K562 (cell line): ENCODE results near the gene SLC4A2. TPM values are rescaled to one million over a fixed set of nuclear protein-coding genes. Genes with fewer than 3 reads are reported as not detected.

Source experiments
- CBFA2T3 ChIP-seq: fragments of 450-650 bp; IDR thresholded peaks from 2 replicates; pipeline ENCODE4 v1.6.1; 2017
- CC2D1A ChIP-seq: fragments of 450-650 bp; IDR thresholded peaks from 2 replicates; pipeline ENCODE4 v1.6.1; 2017; ENCODE audit warnings: mild to moderate bottlenecking
- DACH1 ChIP-seq: fragments of 450-650 bp; IDR thresholded peaks from 2 replicates; pipeline ENCODE4 v1.6.1; 2018; ENCODE audit not compliant: partially characterized antibody
- GABPB2 ChIP-seq: fragments of 250-450 bp; sonication (Bioruptor Pico); conservative IDR thresholded peaks from 2 replicates; pipeline ENCODE4 v1.5.1; 2021; ENCODE audit warnings: mild to moderate bottlenecking
- HOXB6 ChIP-seq: fragments of 250-450 bp; sonication (Bioruptor Pico); IDR thresholded peaks from 2 replicates; pipeline ENCODE4 v1.5.1; 2022; ENCODE audit warnings: mild to moderate bottlenecking, borderline replicate concordance
- MYC ChIP-seq, 2 experiments: fragments of 250-450 bp in 1 of 2; sonication (Bioruptor Pico) in 1 of 2; IDR thresholded peaks; 2 replicates each; pipeline versions ENCODE4 v1.5.1 to v1.6.1; 2012 to 2021; ENCODE audit warnings: low read depth in 2 of 2, borderline replicate concordance in 1 of 2, improper control_type of control experiment in 1 of 2, low read length in 1 of 2, mild to moderate bottlenecking in 1 of 2, moderate library complexity in 1 of 2
- NR2C1 ChIP-seq, 2 experiments: fragments of 450-650 bp; IDR thresholded peaks; 2 replicates each; pipeline ENCODE4 v1.6.1; 2017; ENCODE audit warnings: mild to moderate bottlenecking in 2 of 2, antibody characterized with exemption in 1 of 2, inconsistent platforms in 1 of 2, missing compliant biosample characterization in 1 of 2, missing genetic modification characterization in 1 of 2
- SOX6 ChIP-seq: fragments of 450-650 bp; IDR thresholded peaks from 2 replicates; pipeline ENCODE4 v1.6.1; 2014; ENCODE audit warnings: mild to moderate bottlenecking
- SREBF2 ChIP-seq: sonication (generic); formaldehyde crosslinking; IDR thresholded peaks from 2 replicates; pipeline ENCODE4 v1.4.0; 2020; ENCODE audit warnings: mild to moderate bottlenecking, missing genetic modification reagents
- ZBED1 ChIP-seq: IDR thresholded peaks from 2 replicates; pipeline ENCODE4 v1.6.1; 2014
- ZNF140 ChIP-seq: fragments of 250-450 bp; sonication (Bioruptor Pico); IDR thresholded peaks from 2 replicates; pipeline ENCODE4 v1.8.0; 2021; ENCODE audit warnings: moderate library complexity, mild to moderate bottlenecking, inconsistent platforms
- ZNF175 ChIP-seq: fragments of 200-800 bp; sonication (Bioruptor generic); IDR thresholded peaks from 2 replicates; pipeline ENCODE4 v1.6.1; 2016; ENCODE audit warnings: low read depth, mild to moderate bottlenecking, missing genetic modification characterization, missing compliant biosample characterization
- ZNF583 ChIP-seq: fragments of 250-450 bp; sonication (Bioruptor Pico); IDR thresholded peaks from 2 replicates; pipeline ENCODE4 v1.4.0; 2020
- ZNF780A ChIP-seq: fragments of 250-450 bp; sonication (Bioruptor Pico); IDR thresholded peaks from 2 replicates; pipeline ENCODE4 v1.5.0; 2021; ENCODE audit warnings: mild to moderate bottlenecking
- polyA plus RNA-seq, 8 experiments: library from polyadenylated mRNA; depleted of rRNA in 4 of 8; stranded (reverse) in 5 of 8; unstranded in 3 of 8; fragments of >200 nt; fragmentation: Nextera tagmentation in 2 of 8; fragmentation: Illumina TruSeq in 1 of 8; extraction: Ambion mirVana in 2 of 8; extraction: Trizol in 1 of 8; gene quantifications; 2 replicates each; pipeline versions ENCODE4 v1.2.1 to v1.2.3, GENCODE V29; 2011 to 2014; ENCODE audit warnings: inconsistent platforms in 1 of 8, missing spikeins in 1 of 8
- total RNA-seq, 7 experiments: library from RNA; depleted of rRNA in 6 of 7; stranded (reverse); fragments of >200 nt in 6 of 7; fragmentation: Illumina TruSeq in 2 of 7; extraction: Trizol in 2 of 7; gene quantifications; 2 replicates each; pipeline versions ENCODE4 v1.2.1 to v1.2.3, GENCODE V29; 2011 to 2021; ENCODE audit warnings: low replicate concordance in 1 of 7
- TF ChIP-seq, protein P1 (sequence below), 3 experiments: fragments of 200-800 bp in 1 of 3; sonication (Bioruptor generic) in 1 of 3; sonication (generic) in 1 of 3; formaldehyde crosslinking in 1 of 3; IDR thresholded peaks; 2 replicates each; pipeline versions ENCODE4 v1.6.1 to v1.8.0; 2016 to 2022; ENCODE audit warnings: mild to moderate bottlenecking in 2 of 3, missing compliant biosample characterization in 2 of 3, missing genetic modification characterization in 2 of 3, missing genetic modification reagents in 1 of 3
- TF ChIP-seq, protein P2 (sequence below): fragments of 250-450 bp; sonication (Bioruptor Pico); IDR thresholded peaks from 2 replicates; pipeline ENCODE4 v1.8.0; 2021; ENCODE audit warnings: moderate library complexity, mild to moderate bottlenecking, inconsistent platforms
- TF ChIP-seq, protein P3 (sequence below): sonication (generic); formaldehyde crosslinking; IDR thresholded peaks from 2 replicates; pipeline ENCODE4 v1.8.1; 2022; ENCODE audit warnings: missing genetic modification reagents
- TF ChIP-seq, protein P4 (sequence below): fragments of 450-650 bp; formaldehyde crosslinking; conservative IDR thresholded peaks from 2 replicates; pipeline ENCODE4 v1.4.0; 2022; ENCODE audit warnings: mild to moderate bottlenecking, missing genetic modification characterization
- TF ChIP-seq, protein P5 (sequence below): IDR thresholded peaks from 2 replicates; pipeline ENCODE4 v1.6.1; 2011; ENCODE audit warnings: borderline replicate concordance, low read depth, mild to moderate bottlenecking, moderate library complexity, low read length; ENCODE audit not compliant: insufficient read depth, poor library complexity, severe bottlenecking

Gene SLC4A2
- total and polyA plus RNA-seq, 9 of the 15 experiments (the other 6 are each of a cell fraction or from before 2014, with no cell fraction given) = 11.4 to 375 (median 130) TPM

DNA sequence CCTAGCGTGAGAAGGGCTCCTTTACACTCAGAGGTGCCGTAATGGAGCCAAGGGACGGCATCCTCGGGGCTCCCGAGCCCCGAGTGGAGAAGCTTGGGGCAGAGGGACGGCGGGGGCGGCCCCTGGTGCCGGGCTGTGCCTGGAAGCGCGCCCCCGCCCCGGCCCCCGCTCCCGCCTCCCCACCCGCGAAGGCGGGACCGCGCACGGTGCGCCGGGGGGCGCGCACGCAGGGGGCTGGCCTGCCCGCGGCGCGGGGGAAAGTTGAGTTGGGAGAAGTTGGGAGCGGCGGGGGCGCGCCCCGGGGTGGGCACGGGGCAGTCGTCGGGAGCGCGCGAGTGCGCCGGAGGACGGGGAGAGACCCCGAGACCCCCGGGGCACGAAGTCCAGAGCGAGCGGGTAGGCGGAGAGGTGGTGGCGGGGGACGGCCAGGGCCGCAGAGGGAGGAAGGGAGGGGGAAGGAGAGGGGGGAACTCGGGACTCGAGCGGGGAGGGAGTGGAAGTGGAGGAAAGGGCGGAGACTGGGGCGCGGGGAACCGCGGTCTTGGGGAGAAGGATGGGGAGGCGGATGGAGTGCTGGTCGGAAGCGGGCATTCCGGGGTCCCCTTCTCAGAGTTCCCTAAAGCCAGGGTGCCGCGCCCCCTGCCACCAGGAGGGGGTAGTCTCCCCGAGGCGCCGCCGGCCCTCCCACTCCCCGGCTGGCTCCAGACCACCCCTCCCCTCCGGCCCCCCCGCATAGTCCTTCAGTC, at the start of gene SLC4A2 (continued):
- TF ChIP-seq DACH1 = no peak
- no peak for TF ChIP-seq SOX6
- TF ChIP-seq, protein P1, sequence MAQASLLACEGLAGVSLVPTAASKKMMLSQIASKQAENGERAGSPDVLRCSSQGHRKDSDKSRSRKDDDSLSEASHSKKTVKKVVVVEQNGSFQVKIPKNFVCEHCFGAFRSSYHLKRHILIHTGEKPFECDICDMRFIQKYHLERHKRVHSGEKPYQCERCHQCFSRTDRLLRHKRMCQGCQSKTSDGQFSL (CRISPR knock-in tag; IDR thresholded peaks at IDR 0.05) = no peak
- TF ChIP-seq, protein P1 (tag; IDR thresholded peaks at IDR 0.05) = 0 out of 4 replicates have a peak, but pooled peaks of 1 of the 2 experiments have one; percentile 45
- TF ChIP-seq MYC (IDR thresholded peaks at IDR 0.05; ENCODE audit: low read depth, low read length) = 0 out of 2 replicates have a peak, but pooled peaks have one; percentile 8
- TF ChIP-seq MYC (CRISPR knock-in tag; IDR thresholded peaks at IDR 0.05; ENCODE audit: borderline replicate concordance, low read depth) = no peak
- TF ChIP-seq ZNF780A (CRISPR knock-in tag) = no peak
- TF ChIP-seq HOXB6 (CRISPR knock-in tag) = no peak
- TF ChIP-seq ZNF583 (CRISPR knock-in tag) = 0 out of 2 replicates have a peak, but pooled peaks have one; percentile 9
- no peak for TF ChIP-seq SREBF2 (CRISPR knock-in tag)
- TF ChIP-seq NR2C1 (IDR thresholded peaks at IDR 0.05) = no peak
- no peak for TF ChIP-seq NR2C1 (tag; IDR thresholded peaks at IDR 0.05)
- TF ChIP-seq, protein P2, sequence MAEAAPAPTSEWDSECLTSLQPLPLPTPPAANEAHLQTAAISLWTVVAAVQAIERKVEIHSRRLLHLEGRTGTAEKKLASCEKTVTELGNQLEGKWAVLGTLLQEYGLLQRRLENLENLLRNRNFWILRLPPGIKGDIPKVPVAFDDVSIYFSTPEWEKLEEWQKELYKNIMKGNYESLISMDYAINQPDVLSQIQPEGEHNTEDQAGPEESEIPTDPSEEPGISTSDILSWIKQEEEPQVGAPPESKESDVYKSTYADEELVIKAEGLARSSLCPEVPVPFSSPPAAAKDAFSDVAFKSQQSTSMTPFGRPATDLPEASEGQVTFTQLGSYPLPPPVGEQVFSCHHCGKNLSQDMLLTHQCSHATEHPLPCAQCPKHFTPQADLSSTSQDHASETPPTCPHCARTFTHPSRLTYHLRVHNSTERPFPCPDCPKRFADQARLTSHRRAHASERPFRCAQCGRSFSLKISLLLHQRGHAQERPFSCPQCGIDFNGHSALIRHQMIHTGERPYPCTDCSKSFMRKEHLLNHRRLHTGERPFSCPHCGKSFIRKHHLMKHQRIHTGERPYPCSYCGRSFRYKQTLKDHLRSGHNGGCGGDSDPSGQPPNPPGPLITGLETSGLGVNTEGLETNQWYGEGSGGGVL (CRISPR knock-in tag) = no peak
- no peak for TF ChIP-seq ZNF140 (CRISPR knock-in tag)
- TF ChIP-seq, protein P3, sequence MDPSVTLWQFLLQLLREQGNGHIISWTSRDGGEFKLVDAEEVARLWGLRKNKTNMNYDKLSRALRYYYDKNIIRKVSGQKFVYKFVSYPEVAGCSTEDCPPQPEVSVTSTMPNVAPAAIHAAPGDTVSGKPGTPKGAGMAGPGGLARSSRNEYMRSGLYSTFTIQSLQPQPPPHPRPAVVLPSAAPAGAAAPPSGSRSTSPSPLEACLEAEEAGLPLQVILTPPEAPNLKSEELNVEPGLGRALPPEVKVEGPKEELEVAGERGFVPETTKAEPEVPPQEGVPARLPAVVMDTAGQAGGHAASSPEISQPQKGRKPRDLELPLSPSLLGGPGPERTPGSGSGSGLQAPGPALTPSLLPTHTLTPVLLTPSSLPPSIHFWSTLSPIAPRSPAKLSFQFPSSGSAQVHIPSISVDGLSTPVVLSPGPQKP = no peak
- no peak for TF ChIP-seq GABPB2 (CRISPR knock-in tag)
- TF ChIP-seq CBFA2T3 = no peak
- peak; percentile 97 for TF ChIP-seq ZNF175
- TF ChIP-seq, protein P4, sequence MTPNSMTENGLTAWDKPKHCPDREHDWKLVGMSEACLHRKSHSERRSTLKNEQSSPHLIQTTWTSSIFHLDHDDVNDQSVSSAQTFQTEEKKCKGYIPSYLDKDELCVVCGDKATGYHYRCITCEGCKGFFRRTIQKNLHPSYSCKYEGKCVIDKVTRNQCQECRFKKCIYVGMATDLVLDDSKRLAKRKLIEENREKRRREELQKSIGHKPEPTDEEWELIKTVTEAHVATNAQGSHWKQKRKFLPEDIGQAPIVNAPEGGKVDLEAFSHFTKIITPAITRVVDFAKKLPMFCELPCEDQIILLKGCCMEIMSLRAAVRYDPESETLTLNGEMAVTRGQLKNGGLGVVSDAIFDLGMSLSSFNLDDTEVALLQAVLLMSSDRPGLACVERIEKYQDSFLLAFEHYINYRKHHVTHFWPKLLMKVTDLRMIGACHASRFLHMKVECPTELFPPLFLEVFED (CRISPR knock-in tag) = no peak
- TF ChIP-seq CC2D1A = peak; percentile 49
- TF ChIP-seq, protein P5, sequence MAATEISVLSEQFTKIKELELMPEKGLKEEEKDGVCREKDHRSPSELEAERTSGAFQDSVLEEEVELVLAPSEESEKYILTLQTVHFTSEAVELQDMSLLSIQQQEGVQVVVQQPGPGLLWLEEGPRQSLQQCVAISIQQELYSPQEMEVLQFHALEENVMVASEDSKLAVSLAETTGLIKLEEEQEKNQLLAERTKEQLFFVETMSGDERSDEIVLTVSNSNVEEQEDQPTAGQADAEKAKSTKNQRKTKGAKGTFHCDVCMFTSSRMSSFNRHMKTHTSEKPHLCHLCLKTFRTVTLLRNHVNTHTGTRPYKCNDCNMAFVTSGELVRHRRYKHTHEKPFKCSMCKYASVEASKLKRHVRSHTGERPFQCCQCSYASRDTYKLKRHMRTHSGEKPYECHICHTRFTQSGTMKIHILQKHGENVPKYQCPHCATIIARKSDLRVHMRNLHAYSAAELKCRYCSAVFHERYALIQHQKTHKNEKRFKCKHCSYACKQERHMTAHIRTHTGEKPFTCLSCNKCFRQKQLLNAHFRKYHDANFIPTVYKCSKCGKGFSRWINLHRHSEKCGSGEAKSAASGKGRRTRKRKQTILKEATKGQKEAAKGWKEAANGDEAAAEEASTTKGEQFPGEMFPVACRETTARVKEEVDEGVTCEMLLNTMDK = peak; percentile 38
- no peak; the same call in 1 of the 2 replicates for TF ChIP-seq ZBED1
